GM12873 (cell line): ENCODE measurements around the gene SMIM5.

Experiments
- TF ChIP-seq, protein P1 (sequence below): IDR thresholded peaks from 2 replicates; pipeline ENCODE4 v1.5.1; 2012; ENCODE audit warnings: low read depth, mild to moderate bottlenecking, moderate library complexity, low read length, control low read depth; ENCODE audit not compliant: insufficient read depth; ENCODE audit errors: missing control alignments

SMIM5 gene

DNA sequence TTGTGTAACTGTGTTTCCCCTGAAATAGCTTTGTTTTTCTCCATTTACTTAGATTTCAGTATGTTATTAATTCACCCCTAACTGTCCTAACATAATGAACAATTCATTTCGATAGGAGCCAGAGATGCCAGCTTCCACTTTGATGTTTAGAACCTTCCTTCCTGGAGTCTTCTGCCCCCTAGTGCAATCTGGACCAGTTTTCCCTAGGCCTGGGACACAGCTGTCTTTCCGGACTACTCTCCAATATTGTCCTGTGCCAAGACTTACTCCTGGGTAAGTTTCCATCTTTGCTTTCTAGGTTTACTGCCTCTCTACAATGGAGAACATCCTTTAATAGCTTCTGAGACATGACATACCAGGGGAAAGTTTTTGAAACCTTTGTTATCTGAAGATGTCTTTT is 20.9 kb downstream of the SMIM5 start:
- TF ChIP-seq, protein P1, sequence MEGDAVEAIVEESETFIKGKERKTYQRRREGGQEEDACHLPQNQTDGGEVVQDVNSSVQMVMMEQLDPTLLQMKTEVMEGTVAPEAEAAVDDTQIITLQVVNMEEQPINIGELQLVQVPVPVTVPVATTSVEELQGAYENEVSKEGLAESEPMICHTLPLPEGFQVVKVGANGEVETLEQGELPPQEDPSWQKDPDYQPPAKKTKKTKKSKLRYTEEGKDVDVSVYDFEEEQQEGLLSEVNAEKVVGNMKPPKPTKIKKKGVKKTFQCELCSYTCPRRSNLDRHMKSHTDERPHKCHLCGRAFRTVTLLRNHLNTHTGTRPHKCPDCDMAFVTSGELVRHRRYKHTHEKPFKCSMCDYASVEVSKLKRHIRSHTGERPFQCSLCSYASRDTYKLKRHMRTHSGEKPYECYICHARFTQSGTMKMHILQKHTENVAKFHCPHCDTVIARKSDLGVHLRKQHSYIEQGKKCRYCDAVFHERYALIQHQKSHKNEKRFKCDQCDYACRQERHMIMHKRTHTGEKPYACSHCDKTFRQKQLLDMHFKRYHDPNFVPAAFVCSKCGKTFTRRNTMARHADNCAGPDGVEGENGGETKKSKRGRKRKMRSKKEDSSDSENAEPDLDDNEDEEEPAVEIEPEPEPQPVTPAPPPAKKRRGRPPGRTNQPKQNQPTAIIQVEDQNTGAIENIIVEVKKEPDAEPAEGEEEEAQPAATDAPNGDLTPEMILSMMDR = no peak

DNA sequence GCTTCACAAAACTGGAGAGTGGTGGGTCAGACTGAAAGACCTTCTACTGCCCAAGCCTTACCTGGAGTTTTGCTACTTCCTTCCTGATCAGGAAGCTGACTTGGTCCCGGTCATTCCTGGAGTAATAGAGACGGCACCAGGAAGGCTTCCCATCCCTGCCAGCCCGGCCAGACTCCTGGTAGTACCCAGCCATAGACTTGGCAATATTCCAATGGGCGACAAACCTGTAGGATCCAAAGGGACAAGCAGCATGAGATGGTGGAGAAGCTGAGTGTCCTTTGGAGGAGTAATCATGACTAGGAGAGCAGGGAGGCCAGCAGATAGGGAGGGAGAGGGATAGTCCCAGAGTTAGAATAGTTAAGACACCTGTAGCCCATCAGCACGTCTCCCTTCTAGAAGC is 25.0 kb downstream of the SMIM5 start:
- TF ChIP-seq, protein P1 = no peak

DNA sequence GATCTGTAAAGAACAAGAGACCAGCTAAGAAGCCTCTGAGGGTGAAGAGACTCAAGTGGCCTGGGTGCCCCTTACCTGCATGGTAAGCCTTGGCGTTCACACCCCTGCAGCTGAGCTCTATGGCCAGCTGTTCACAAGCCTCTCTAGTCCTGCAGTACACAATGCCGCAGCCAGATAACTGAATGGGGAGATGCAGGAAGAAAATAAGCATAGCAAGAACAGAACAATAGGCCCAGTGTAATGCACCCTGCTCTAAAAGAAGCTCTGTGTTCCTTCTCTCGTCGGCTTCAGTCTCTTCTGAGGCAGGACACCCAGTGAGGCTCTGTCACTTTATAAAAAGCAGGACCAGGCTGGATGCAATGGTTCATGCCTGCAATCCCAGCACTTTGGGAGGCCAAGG is 28.3 kb downstream of the SMIM5 start:
- TF ChIP-seq, protein P1 = no peak

DNA sequence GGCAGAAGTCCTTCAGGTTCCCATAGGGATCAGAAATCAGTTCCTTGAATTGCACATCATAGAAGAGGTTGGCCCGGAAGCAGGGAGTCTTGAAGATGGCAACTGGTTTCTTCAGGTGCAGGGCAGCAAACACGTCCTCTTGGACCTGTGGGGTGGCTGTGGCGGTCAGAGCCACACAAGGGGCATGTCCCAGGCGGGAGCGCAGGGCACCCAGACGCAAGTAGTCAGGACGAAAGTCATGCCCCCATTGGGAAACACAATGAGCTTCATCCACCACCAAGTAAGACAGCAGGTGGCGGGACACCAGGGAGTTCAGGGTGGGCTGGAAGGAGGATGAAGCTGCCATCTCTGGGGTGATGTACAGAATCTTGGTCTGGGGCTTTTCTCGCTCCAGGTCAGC is 29.3 kb downstream of the SMIM5 start:
- TF ChIP-seq, protein P1 = no peak

DNA sequence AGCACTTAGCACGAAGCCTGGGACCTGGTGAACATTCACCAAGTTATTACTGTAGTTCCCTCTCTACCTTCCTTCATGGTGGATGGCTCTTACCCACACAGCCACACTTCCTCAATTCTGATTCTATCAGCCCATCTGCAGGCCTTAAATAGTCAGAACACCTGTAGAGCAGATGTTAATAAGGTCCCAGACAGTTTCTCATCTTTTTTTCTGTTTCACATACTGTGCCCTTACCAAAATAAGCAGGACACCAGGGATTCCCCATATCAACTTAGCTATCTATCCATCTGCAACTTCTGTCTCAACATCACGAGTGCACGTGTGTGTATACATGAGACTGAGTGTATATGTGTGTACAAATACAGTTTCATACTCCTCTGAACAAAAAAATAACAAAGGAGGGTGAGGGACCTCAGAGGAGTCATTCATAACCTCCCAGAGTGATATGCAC is 30.9 kb downstream of the SMIM5 start:
- TF ChIP-seq, protein P1 = no peak

DNA sequence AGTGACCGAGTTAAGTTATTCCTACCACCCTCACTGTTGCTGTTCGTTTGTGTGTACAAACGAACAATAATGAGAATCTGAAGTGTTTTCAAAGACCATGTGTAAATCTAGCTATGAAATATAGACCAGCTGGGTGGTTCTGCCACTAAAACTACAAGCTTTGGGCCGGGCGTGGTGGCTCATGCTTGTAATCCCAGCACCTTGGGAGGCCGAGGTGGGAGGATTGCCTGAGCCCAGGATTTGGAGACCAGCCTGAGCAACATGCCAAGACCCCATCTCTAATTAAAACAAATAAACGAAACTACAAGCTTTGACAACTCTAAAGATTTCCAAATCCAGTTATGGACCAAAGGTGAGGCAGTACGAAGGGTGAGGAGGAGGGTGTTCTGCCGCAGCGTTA is 32.7 kb downstream of the SMIM5 start:
- TF ChIP-seq, protein P1 = no peak

DNA sequence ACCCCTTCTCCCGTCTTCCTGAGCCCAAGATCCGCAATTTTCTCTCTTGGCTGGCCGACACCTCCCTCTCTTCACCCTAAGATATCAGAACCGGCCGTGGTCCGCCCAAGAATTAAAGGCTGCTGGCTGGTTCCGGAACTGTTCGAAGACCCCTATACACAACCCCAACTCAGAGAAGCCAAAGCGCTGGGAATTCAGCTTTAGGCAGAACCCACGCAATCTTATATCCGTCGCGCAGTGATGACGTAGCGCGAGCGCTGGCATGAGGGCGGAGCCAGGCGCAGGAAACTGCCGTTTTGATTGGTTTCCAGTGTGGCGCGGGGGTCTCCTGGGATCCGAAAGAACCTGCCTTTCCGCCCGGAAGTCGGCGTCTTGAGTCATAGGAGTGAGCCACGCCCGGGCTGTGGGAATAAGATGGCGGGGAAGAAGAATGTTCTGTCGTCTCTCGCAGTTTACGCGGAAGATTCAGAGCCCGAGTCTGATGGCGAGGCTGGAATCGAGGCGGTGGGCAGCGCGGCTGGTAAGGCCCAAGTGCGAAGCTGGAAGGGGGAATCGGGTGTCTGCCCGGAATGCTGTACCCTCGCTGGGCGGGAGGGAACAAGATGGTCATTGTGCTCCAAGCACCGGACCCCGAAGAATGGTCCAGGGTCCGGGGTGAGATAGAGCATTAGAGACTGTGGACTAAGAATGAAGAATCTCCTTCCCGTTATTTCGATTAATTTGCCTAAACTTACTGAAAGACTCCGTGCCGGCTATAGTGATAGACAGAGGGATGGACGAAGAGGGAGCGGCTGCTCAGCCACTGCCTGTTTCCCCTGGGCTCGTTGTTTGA is 33.9 kb downstream of the SMIM5 start, which contains the start of the genes RECQL5 and SAP30BP:
Gene RECQL5, minus strand, starts transcription at position 196 of the 832 bp plus-strand sequence. CDS start 597 bp downstream, outside the sequence.
Gene SAP30BP, plus strand, starts transcription at position 380 of the 832 bp plus-strand sequence. Its CDS starts 35 bp downstream, at position 415.
- TF ChIP-seq, protein P1 = no peak
